NCI-H1930 (cell line): ENCODE data around the gene GRB10.
A peak's percentile ranks its signal among the peaks of the same experiment; 100 is the strongest.

Experiments used
- DNase-seq, 2 experiments: peaks; one replicate each; lab custom pipeline; 2025; lab: John Stamatoyannopoulos, UW

GRB10 gene

DNA sequence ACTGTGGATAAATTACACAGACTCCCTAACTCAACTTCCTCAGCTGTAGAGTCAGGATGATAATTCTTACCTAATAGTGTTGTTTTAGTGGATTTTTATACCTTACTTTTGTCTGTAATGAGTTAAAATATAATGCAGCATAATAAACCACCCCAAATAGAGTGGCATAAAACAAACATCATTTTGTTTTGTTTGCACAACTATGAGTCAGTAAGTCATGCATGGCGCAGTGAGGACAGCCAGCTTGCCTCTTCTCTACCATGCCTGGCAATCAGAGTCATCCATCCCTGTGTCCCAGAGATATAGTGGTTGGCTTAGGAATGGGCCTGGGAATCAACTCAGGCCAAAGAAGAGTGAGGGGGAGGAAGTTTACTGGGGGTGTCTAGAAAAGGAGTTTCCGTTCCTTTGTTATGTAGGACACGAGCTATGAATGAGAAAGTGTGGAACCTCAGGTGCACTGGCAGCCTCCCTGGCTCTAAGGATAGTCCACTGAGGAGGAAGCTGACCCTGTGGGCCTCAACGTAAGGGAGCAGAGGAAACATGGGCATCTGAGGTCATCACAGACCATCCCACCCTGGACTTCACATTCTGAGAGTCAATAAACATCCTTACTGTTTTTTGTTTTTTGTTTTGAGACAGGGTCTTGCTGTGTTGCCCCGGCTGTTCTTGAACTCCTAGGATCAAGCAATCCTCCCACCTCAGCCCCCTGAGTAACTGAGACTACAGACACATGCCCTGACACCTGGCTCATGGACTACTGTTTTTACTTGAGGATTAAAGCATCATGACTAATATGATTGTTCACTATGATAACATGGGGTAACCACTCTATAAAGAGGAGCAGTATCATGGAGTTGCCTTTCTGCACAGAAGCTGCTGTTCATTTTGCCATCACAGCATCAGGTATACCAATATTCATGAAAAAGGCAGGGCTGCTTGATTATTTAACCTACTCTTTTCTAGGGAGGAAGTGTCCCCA is 21.0 kb upstream of the GRB10 start:
- no peak for DNase-seq

DNA sequence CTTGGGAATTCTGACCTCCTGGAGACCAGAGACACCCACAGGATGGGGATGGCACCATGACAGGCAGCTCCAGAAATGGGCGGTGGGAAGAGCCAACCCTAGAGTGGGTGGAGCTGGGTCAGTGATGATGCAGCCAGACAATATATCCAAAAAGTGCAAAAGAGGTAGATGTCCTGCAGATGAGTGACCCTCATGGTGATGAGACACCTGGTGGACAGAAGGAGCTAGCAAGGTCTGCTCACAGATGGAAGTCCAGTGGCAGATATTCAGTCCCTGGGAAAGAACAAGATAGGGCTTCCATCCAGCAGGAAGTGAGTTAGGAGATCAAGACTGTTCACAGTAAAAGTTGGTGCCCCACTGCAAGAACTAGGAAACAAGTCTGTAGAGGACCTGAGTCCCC is 19.2 kb upstream of the GRB10 start:
- no peak for DNase-seq

GRCh38 chr7:50799873-50800272 is 17.2 kb upstream of the GRB10 start:
- no peak for DNase-seq

DNA sequence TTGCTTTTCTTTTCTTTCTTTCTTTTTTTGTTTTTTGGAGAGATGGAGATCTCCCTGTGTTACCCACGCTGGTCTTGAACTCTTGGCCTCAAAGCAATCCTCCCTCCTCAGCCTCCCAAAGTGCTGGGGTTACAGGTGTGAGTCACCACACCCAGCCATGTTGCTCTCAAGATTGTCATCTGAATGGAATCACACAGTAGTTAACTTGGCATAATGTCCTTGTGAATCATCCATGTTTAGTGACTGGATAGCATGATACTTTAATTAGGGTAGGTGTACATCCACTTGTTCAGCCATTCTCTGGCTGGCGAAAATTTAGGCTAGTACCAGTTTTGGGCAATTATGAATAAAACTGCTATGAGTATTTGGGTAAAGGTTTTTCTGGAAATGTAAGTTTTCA is 15.4 kb upstream of the GRB10 start:
- DNase-seq: no peak

GRCh38 chr7:50795831-50796230 is 13.1 kb upstream of the GRB10 start:
- no peak for DNase-seq

DNA sequence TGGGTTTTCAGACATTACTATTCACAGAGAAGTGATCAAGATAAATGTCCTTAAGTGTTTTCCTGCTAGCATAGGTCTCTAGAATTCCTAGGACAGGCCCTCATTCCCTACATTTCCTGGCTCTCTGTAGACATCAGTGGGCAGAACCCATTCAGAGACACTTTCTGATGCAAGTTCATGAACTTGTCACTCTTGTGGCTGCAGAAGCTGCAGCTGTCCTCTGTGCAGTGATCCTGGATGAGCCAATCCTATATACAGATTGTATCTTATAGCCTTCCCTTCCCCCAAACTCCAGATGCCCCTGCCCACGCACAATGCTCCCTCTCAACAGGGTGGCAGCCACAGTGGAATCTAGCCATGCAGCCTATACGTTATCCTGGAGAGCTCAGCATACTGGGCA is 12.6 kb upstream of the GRB10 start:
- DNase-seq: no peak

DNA sequence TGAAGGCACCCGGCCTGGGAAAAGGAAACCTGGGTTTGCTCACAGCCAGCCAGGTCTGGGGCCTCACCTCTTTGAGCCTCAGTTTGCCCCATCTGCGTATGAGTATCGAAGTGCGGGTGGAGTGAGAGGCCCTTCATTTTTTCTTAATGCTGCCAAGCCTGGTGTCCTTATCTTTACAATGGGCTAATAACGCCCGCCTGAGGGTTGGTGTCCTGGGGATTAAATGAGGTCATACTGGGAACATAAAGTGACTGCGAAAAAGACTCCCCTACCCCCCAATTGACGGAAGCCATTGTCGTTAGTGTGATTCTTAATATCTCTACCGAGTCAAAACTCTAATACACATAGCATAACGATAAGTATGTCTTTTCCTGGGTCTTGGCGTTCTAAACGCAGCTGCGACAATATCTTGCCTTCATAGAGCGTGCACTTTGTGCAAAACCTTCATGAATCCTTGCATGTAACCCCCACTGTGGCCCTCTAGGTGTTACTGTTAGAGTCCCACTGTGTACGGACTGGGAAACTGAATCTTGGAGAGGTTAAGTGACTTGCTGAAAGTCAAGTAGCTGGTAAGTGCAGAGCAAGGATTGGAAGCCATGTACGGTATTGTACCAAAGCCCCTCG is 11.4 kb upstream of the GRB10 start:
- DNase-seq: no peak

DNA sequence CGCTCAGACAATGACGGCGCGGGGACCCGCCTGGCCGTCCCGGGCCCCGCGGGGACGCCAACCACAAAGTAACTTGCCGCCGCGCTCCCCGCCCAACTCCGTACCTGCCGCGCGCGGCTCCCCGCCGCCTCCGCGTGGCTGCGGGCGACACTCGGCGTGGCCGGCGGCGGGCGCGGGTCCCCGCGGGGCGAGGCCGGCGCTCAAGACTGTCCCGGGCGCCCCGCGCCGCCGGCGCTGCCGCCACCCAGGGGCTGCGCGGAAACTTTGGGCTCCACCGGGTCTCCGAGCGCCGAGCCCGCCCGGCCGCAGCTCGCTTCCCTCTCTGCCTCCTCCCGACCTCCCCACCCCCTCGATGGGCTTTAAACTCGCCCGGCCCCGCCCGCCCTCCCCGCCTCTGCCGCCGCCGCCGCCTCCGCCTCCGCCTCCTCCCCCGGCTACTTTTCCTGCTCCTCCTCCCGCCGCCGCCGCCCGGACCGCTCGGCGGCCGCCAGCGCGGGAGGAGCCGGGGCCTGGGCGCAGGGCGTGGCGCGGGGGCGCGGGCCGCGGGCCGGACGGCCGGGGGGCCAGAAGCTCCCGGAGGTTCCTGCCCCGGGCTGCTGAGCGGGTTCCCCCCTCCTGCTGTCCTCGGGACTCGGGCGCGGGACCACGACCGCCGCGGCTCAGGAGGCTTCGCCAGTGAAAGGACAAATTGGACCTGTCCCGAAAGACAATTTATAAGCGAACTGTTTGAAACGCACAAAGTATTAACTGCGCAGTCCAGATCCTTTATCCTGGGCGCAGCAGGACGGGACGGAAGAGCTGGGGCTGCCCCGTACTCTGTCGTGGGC is 10.6 kb upstream of the GRB10 start:
- DNase-seq: no peak

- DNase-seq: peak in 1 of 2 experiments; percentile 28
Observed at GRCh38 chr7:50792342-50793119, 9.8 kb upstream of the GRB10 start.

DNA sequence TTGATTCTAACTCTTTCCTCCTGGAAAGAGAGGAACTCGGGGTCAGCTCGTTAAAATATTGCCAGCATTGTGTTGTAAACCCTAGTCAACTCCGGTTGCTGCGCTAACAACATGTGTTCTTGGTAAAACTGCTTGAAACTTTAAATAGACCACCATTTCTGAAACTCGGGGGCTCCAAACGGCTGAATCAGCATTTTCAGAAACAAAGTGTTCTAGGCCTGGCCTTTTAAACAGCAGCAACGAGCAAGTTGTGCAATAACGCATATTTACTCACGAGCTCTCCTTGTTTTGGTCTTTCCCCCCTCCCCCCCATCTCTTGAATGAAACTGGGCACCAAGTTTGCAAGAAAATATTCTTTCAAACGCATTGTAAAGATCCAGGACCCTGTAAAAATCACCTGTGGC is 9.2 kb upstream of the GRB10 start:
- DNase-seq: no peak

GRCh38 chr7:50791363-50791937 is 8.8 kb upstream of the GRB10 start:
- no peak for DNase-seq

DNA sequence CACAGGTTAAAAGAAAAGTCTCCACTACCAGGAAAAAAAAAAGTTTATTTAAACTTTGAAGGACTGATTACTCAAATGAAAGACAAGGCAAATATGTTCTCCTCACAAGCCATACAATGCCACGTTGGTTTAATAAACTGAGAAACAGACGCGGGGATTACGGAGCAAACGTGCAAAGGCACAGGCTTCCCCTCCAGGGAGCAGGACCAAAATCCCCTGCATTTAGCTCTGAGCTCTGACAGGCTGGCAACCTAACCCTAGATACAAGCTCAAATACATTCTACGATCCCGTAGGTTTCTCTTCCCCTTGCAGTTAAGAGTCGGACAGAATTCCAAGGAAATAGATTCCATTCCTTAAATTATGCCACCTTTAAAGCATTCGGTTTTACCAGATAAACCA is 7.7 kb upstream of the GRB10 start:
- DNase-seq: no peak

DNA sequence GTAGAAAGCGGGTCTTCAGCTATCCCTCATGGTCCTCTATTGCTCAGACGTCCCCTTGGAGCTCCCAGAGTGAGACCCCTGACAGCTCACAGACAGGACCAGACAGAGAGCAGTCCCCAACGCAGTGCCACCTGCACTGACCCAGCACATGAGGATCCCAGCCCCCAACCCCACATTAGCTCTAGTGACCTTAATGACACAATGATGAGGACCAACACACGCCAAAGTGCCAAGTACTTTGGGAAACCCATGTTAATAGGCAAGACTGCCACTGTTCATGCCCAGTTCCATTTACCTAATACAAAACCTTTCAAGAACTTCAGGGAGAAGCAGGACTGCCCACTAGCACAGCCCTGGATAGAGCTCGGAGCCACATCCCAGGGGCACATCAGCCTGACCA is 5.7 kb upstream of the GRB10 start:
- no peak for DNase-seq

DNA sequence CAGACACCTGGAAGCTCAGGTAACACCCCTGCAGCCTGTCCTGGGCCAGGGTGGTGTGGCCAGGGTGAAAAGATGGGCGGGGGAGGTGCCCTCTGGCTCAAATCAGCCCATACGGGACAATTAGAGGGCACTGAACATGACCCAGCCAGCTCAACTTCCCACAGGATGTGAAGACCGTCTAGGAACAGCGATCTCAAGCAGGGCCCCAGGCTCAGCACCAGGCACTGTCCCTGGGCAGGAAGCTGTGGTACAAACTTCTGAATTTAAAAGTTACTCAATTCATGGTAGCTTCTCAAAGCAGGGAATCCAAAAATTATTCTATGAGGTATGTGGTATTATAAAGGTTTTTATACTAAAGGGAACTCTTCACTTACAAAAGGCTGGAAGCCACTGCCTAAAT is 5.1 kb upstream of the GRB10 start:
- DNase-seq: no peak

DNA sequence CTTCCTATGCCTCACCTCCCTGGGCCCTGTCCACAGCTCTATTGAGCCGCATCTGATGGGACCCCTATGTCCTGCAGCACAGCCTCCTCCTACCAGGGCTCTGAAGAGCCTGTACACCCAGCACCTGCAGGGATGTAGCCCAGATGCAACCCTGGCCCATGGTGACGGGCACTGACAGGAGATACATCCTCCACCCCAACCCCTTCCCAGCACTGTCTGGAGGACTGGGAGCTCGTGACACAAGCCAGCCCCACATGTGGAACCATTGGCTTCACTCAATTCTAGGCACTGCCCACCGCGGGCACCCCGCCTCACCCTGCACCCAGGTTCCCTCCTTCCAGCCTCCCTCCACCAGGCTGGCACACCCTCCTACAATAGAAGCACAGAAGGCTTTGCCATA is 2.6 kb upstream of the GRB10 start:
- no peak for DNase-seq

GRCh38 chr7:50783801-50784507 is 1.3 kb upstream of the GRB10 start:
- DNase-seq: no peak

GRCh38 chr7:50783303-50783702 is 607 bp upstream of the GRB10 start:
- DNase-seq: no peak

- DNase-seq: no peak
Observed at GRCh38 chr7:50781381-50782293, 1.1 kb downstream of the GRB10 start.

- DNase-seq: no peak
Observed at GRCh38 chr7:50780436-50780835, 2.3 kb downstream of the GRB10 start.

- no peak for DNase-seq
Observed at GRCh38 chr7:50779427-50779826, 3.3 kb downstream of the GRB10 start.
